Loucy (cell line): ENCODE data around the gene CLPSL2.

Source experiments
- H2AFZ ChIP-seq: fragments of 200-600 bp; sonication (generic); 2 replicates; pipeline ENCODE4 v1.6.0; 2016; ENCODE audit warnings: antibody characterized with exemption, mild to moderate bottlenecking, low read length, moderate library complexity
- H3F3A ChIP-seq: fragments of 200-600 bp; 2 replicates; pipeline ENCODE4 v1.6.0; 2016; ENCODE audit warnings: antibody characterized with exemption, low read depth, mild to moderate bottlenecking
- H3K27me3 ChIP-seq: fragments of 200-600 bp; sonication (generic); 2 replicates; pipeline ENCODE4 v1.6.1; 2014; ENCODE audit warnings: low read length, mild to moderate bottlenecking; ENCODE audit not compliant: insufficient read depth, poor library complexity, severe bottlenecking
- H3K36me3 ChIP-seq: fragments of 200-600 bp; sonication (generic); 2 replicates; pipeline ENCODE4 v1.6.1; 2016; ENCODE audit warnings: low read length; ENCODE audit not compliant: insufficient read depth
- H3K4me1 ChIP-seq: fragments of 200-600 bp; sonication (generic); 2 replicates; pipeline ENCODE4 v1.5.1; 2014; ENCODE audit warnings: low read length, mild to moderate bottlenecking; ENCODE audit not compliant: insufficient read depth, poor library complexity, severe bottlenecking
- H3K4me2 ChIP-seq: fragments of 200-600 bp; sonication (generic); 2 replicates; pipeline ENCODE4 v1.6.0; 2014; ENCODE audit warnings: antibody characterized with exemption, low read length, low read depth, mild to moderate bottlenecking; ENCODE audit not compliant: poor library complexity, severe bottlenecking
- H3K4me3 ChIP-seq: fragments of 200-600 bp; sonication (generic); 2 replicates; pipeline ENCODE4 v1.5.1; 2014; ENCODE audit warnings: low read length, mild to moderate bottlenecking, mixed read lengths; ENCODE audit not compliant: poor library complexity, severe bottlenecking
- H3K79me2 ChIP-seq: fragments of 200-600 bp; sonication (generic); 2 replicates; pipeline ENCODE4 v1.6.1; 2014; ENCODE audit warnings: low read length; ENCODE audit not compliant: insufficient read depth
- H3K9ac ChIP-seq: fragments of 200-600 bp; sonication (generic); 2 replicates; pipeline ENCODE4 v1.6.0; 2014; ENCODE audit warnings: mild to moderate bottlenecking, low read depth, low read length, moderate library complexity; ENCODE audit not compliant: poor library complexity, severe bottlenecking
- H3K9me2 ChIP-seq: fragments of 200-600 bp; sonication (generic); replicated peaks from 2 replicates; pipeline ENCODE4 v1.6.1; 2016; ENCODE audit warnings: low read depth, low read length, mixed read lengths
- H3K9me3 ChIP-seq: fragments of 200-600 bp; sonication (generic); 2 replicates; pipeline ENCODE4 v1.6.1; 2014; ENCODE audit warnings: mild to moderate bottlenecking, antibody characterized with exemption, low read length, low read depth; ENCODE audit not compliant: insufficient read depth
- H4K20me1 ChIP-seq: fragments of 200-600 bp; sonication (generic); 2 replicates; pipeline ENCODE4 v1.6.0; 2014; ENCODE audit warnings: antibody characterized with exemption, low read length, mild to moderate bottlenecking; ENCODE audit not compliant: insufficient read depth, poor library complexity, severe bottlenecking
- CTCF ChIP-seq: fragments of 200-600 bp; sonication (generic); conservative IDR thresholded peaks from 2 replicates; pipeline ENCODE4 v1.5.1; 2014; ENCODE audit warnings: mild to moderate bottlenecking, antibody characterized with exemption, low read length
- EZH2phosphoT487 ChIP-seq: fragments of 200-600 bp; IDR thresholded peaks from 2 replicates; pipeline ENCODE4 v1.6.1; 2018; ENCODE audit warnings: antibody characterized with exemption, mild to moderate bottlenecking, moderate library complexity, borderline replicate concordance

The CLPSL2 gene

DNA sequence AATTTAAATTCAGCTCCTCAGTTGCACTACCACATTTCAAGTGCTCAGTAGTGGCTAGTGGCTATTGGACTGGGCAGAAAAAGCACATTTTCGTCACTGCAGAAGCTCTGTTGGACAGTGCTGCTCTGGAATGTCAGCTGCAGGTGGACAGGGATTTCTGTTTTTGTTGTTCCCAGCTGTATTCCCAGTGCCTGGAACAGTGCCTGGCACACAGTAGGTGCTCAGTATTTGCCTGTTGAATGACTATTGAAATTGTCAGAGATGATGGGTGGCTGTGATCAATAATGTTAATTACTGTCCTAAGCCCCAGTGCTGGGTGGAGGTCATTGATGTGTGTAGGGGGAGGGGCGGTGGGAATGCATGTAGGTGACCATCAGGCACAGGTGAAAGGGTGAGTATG is 9.9 kb downstream of the CLPSL2 start:
- TF ChIP-seq EZH2phosphoT487: no peak
- no peak for TF ChIP-seq CTCF
- Histone ChIP-seq H3K9me2 (no peaks in the 10 kb centered on the region), H4K20me1 (no peaks in the 10 kb centered on the region), H3K4me1 (no peaks in the 10 kb centered on the region), H3K9me3 (no peaks in the 10 kb centered on the region), H3K79me2 (no peaks in the 10 kb centered on the region), H3K9ac (no peak overlapping the region), H3K27me3 (no peaks in the 10 kb centered on the region), H3K4me3 (no peak overlapping the region), H3K36me3 (no peaks in the 10 kb centered on the region), H2AFZ (no peak overlapping the region), H3F3A (no peaks in the 10 kb centered on the region), H3K4me2 (no peak overlapping the region)

GRCh38 chr6:35786810-35787209 is 10.4 kb downstream of the CLPSL2 start:
- no peaks in the 10 kb centered on the region for H3K79me2 ChIP-seq
- H3K4me1 ChIP-seq: no peaks in the 10 kb centered on the region
- TF ChIP-seq CTCF (no peak), EZH2phosphoT487 (no peak)
- H3K9me3 ChIP-seq: no peaks in the 10 kb centered on the region
- no peak overlapping the region for H3K9ac ChIP-seq
- H2AFZ ChIP-seq: no peak overlapping the region
- H3K36me3 ChIP-seq: no peaks in the 10 kb centered on the region
- no peak overlapping the region for H3K4me3 ChIP-seq
- no peaks in the 10 kb centered on the region for H3K9me2 ChIP-seq
- H4K20me1 ChIP-seq: no peaks in the 10 kb centered on the region
- H3F3A ChIP-seq: no peaks in the 10 kb centered on the region
- no peaks in the 10 kb centered on the region for H3K27me3 ChIP-seq
- H3K4me2 ChIP-seq: no peak overlapping the region

DNA sequence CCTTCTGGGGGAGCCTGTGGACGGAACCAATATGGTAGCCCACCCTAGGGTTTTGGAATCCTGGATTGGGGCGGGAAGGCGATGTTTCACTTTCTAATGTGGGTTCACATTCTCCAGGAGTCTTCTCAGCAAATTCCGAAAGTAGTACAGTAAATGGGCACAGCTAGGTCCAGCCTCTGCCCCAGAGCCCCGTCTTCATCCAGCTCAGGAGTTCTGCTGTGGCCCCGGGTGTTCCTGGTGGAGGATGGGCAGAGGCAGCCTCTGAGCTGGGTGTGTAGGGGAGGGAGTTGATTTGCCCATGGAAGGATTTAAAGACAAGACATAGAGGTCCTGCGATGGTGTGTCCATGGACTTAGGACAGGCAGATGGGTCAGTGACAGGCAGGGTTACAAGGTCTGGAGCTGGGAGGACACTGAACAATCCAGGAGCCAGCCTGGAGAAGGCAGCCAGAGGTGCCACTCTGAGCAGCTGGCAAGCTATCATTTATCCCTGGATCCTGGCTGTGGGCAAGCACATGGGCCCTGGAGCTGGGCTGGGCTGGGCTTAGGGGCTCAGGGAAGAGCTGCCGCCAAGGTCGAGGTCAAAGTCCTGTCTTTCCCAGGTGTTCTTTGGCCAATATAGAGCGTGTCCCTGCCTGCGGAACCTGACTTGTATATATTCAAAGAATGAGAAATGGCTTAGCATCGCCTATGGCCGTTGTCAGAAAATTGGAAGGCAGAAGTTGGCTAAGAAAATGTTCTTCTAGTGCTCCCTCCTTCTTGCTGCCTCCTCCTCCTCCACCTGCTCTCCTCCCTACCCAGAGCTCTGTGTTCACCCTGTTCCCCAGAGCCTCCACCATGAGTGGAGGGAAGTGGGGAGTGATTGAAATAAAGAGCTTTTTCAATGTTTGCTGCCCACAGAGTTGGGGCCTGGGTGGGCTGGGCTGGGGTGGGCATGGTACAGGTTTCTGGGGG is 11.1 kb downstream of the CLPSL2 start:
- no peaks in the 10 kb centered on the region for H3K4me1 ChIP-seq
- no peaks in the 10 kb centered on the region for H3K36me3 ChIP-seq
- H4K20me1 ChIP-seq: no peaks in the 10 kb centered on the region
- H3K4me3 ChIP-seq: no peak overlapping the region
- no peak overlapping the region for H2AFZ ChIP-seq
- H3F3A ChIP-seq: no peaks in the 10 kb centered on the region
- H3K4me2 ChIP-seq: no peak overlapping the region
- no peaks in the 10 kb centered on the region for H3K79me2 ChIP-seq
- H3K27me3 ChIP-seq: no peaks in the 10 kb centered on the region
- H3K9me3 ChIP-seq: no peaks in the 10 kb centered on the region
- H3K9me2 ChIP-seq: no peaks in the 10 kb centered on the region
- no peak overlapping the region for H3K9ac ChIP-seq
- no peak for TF ChIP-seq CTCF
- no peak for TF ChIP-seq EZH2phosphoT487
